LNCaP clone FGC (cell line): ENCODE measurements around the gene CACNA1D.

Source experiments
- DNase-seq: peaks from one replicate; pipeline ENCODE4 v3.0.0-alpha.2; 2011; ENCODE audit warnings: low read depth
- H3K4me3 ChIP-seq: 2 replicates; pipeline ENCODE4 v1.5.1; 2011; ENCODE audit warnings: mild to moderate bottlenecking, low read depth, low read length, control low read depth
- TF ChIP-seq, protein P1 (sequence below): IDR thresholded peaks from 2 replicates; pipeline ENCODE4 v1.5.1; 2012; ENCODE audit warnings: mild to moderate bottlenecking; ENCODE audit not compliant: control insufficient read depth, insufficient read depth; ENCODE audit errors: extremely low read depth

Gene CACNA1D

DNA sequence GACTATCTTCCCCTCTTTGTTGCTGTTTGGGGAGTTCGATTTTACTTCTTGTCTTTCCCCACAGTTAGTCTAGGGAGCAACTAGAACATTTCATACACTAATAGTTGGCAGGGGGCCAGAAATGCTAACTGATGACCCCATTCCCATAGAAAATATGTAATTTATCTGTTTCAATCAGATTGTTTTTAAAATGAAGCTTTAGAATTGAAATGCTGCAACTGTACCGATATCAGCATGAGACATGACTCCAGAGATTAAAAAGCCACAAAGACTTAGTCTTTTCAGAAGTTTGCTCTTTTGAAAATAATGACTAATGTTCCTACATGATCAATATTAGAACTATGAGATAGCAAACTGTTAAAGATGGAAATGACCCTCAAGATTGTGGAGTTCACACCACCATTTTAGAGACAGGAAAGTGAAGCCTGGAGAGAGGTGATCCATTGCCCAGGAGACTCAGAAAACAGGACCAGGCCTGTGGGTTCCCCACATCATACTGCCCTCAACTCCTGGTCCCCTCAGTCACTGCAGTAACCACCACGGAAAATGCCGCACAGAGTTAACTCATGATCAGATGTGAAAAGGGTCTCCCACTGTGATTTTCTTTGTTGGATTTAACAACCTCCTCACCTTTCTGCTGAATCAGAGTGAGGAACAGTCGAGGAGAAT, 221.5 kb downstream of the CACNA1D start:
- H3K4me3 ChIP-seq, result no peak overlapping the region
- no peak for DNase-seq
- TF ChIP-seq, protein P1, sequence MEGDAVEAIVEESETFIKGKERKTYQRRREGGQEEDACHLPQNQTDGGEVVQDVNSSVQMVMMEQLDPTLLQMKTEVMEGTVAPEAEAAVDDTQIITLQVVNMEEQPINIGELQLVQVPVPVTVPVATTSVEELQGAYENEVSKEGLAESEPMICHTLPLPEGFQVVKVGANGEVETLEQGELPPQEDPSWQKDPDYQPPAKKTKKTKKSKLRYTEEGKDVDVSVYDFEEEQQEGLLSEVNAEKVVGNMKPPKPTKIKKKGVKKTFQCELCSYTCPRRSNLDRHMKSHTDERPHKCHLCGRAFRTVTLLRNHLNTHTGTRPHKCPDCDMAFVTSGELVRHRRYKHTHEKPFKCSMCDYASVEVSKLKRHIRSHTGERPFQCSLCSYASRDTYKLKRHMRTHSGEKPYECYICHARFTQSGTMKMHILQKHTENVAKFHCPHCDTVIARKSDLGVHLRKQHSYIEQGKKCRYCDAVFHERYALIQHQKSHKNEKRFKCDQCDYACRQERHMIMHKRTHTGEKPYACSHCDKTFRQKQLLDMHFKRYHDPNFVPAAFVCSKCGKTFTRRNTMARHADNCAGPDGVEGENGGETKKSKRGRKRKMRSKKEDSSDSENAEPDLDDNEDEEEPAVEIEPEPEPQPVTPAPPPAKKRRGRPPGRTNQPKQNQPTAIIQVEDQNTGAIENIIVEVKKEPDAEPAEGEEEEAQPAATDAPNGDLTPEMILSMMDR, result no peak

DNA sequence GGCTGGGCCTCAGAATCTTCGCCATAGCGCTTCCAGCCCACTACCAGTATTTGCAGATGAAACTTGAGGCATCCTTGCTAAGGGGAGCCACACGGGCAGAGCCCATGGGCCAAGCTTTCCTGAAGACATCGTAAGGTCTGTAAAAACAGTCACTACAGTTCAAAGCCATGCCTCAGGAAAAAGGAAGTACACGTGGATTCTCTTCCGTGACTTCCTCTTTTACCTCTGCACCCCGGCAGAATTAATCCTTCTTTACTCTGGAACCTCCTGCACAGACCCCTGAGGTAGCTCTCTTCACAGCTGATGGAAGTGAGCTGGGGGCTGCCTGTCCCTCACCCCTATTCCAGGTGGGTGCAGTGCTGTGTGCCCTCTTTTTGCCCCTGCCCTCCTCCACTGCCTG, 222.6 kb downstream of the CACNA1D start:
- H3K4me3 ChIP-seq, result no peak overlapping the region
- TF ChIP-seq, protein P1, result no peak
- no peak for DNase-seq

DNA sequence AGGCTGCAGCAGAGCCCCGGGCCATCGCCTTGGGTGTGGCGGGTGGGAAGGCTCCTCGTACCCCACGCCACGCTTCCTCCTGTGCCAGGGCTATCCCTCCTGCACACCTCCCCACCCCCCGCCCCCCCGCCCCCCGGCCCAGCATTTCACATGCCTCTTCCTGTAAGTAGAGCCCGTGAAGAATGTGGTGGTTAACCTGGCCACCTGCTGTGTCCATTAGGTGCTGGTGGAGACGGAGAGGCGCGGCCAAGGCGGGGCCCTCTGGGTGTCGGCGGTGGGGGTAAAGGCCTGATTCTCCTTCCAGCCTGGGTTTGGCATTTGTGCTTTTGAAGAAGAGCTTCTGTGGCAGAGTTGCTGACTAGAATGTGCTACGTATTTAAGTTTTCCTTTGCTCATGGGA, 224.1 kb downstream of the CACNA1D start:
- TF ChIP-seq, protein P1, result no peak
- H3K4me3 ChIP-seq, result no peak overlapping the region
- DNase-seq, result no peak

DNA sequence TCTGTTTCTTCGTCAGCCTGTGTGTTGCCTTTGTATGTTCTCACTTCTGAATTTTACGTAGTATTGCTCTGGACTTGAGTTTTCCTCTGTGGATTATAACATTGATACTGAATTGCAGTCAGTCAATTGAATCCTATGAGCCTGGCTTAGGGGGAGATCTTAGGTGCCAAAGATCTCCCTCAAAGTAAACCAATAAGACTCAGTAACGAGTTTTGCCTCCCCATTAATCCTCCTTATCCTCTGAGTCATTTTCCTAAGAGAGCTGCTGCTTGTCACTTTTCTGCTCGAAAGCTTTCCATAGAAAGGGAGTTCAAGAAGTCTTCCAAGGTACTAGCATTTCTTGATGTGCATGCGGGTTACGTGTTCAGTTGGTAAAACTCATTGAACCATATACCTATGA, 225.4 kb downstream of the CACNA1D start:
- no peak for DNase-seq
- TF ChIP-seq, protein P1, result no peak
- H3K4me3 ChIP-seq, result no peak overlapping the region

DNA sequence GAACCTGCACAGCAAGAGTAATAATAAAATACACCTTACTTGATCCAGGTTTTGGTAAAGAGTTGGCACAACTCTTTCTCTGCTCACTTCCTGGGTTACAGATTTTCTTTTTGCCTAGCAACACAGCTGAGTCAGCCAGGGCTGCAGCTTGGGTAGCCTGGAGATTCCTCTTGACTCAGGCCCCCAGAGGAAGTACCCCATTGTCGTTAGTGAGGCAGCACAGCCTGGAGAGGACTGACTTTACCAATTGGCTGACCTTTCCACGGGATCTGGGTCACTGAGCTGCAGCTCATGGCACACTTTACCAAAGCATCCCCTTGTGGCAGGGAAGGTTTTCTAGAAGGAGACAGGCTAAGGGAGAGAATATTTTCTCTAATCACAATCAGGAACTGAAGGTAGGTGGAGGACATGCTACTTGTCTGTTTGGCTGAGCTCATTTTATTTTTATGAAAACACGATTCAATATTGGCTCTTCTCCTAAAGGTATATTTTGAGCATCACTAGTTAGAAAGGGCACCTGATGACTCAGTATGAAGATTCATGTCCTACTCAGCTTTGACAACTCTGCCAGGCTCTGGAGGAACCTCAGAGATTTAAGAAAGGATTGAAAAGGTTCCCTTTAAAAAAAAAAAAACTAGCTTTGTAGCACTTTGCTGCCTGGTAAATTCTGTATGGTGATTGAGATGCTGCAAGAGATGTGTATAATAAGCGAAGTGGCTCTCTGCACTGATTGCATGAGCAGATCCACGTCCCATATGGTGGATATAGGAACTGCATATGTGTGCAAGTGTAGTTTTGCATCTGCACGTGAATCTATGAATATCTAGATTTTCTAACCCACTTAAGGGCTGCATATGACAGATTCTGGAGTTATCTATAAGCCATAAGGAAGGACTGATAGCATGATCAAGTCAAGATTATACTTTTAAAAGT, 227.0 kb downstream of the CACNA1D start:
- H3K4me3 ChIP-seq, result no peak overlapping the region
- no peak for DNase-seq
- TF ChIP-seq, protein P1, result peak; percentile 12; the same call in 1 of the 2 replicates

DNA sequence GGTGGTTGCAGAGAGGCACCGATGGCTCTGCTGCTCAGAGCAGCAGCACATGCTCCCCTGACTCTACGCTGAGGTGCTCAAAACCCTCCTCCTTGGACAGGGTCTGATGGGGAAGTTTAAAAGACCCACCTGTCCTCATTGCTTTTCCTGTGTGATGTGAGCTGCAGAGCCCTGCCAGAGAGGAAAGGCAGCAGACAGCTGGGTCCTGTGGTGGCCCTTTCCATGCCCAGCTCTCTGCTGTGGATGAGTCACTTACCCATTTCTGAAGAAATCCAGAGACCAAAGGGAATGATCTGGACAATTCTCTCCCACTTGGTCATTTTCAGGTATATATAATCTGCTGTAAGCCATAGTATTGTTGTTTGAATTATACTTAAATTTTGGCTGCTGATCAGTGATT, 230.2 kb downstream of the CACNA1D start:
- TF ChIP-seq, protein P1, result no peak
- no peak for DNase-seq
- no peak overlapping the region for H3K4me3 ChIP-seq
